GM12878 (cell line): Measurements from ENCODE around the gene CR2. TPM values are rescaled to one million over a fixed set of nuclear protein-coding genes. Genes with fewer than 3 reads are reported as not detected.

Experiments used
- ASH2L ChIP-seq: fragments of 300-600, 200-600 bp; sonication (generic); IDR thresholded peaks from 2 replicates; pipeline ENCODE4 v1.6.1; 2017; ENCODE audit warnings: low read depth, mild to moderate bottlenecking, borderline replicate concordance
- CEBPZ ChIP-seq: fragments of 150-350 bp; IDR thresholded peaks from 2 replicates; pipeline ENCODE4 v1.6.1; 2016; ENCODE audit warnings: low read depth, low read length
- CHD2 ChIP-seq: IDR thresholded peaks from 2 replicates; pipeline ENCODE4 v1.6.1; 2011; ENCODE audit warnings: low read depth, low read length, improper control_type of control experiment, borderline replicate concordance
- CHD4 ChIP-seq: fragments of 200-600 bp; sonication (generic); IDR thresholded peaks from 2 replicates; pipeline ENCODE4 v1.6.1; 2016; ENCODE audit warnings: mild to moderate bottlenecking
- CREM ChIP-seq: IDR thresholded peaks from 2 replicates; pipeline ENCODE4 v1.6.1; 2014; ENCODE audit warnings: antibody characterized with exemption, low read depth
- E4F1 ChIP-seq: fragments of 450-650 bp; IDR thresholded peaks from 2 replicates; pipeline ENCODE4 v1.6.1; 2018; ENCODE audit warnings: borderline replicate concordance, mild to moderate bottlenecking; ENCODE audit not compliant: partially characterized antibody
- EED ChIP-seq: sonication (generic); IDR thresholded peaks from 2 replicates; pipeline ENCODE4 v1.6.1; 2016; ENCODE audit warnings: antibody characterized with exemption, low read depth
- EGR1 ChIP-seq, 2 experiments: IDR thresholded peaks; 1 replicate in 1 of 2; 2 replicates in 1 of 2; pipeline ENCODE4 v1.6.1; 2011 to 2012; ENCODE audit warnings: low read depth in 2 of 2, low read length in 2 of 2, borderline replicate concordance in 1 of 2, mild to moderate bottlenecking in 1 of 2, moderate library complexity in 1 of 2
- ETV6 ChIP-seq, 2 experiments: fragments of 450-650 bp in 1 of 2; IDR thresholded peaks in 1 of 2; conservative IDR thresholded peaks in 1 of 2; 2 replicates each; pipeline ENCODE4 v1.6.1; 2014; ENCODE audit warnings: antibody characterized with exemption in 1 of 2, borderline replicate concordance in 1 of 2, low read depth in 1 of 2, mild to moderate bottlenecking in 1 of 2, moderate library complexity in 1 of 2
- FOXK2 ChIP-seq: fragments of 450-650 bp; IDR thresholded peaks from 2 replicates; pipeline ENCODE4 v1.6.1; 2017; ENCODE audit warnings: mild to moderate bottlenecking, moderate library complexity
- GATAD2B ChIP-seq: fragments of 450-650 bp; conservative IDR thresholded peaks from 2 replicates; pipeline ENCODE4 v1.6.1; 2017; ENCODE audit warnings: low read depth, mild to moderate bottlenecking, moderate library complexity
- IKZF2 ChIP-seq, 2 experiments: fragments of 450-650 bp; IDR thresholded peaks; 2 replicates each; pipeline ENCODE4 v1.6.1; 2017; ENCODE audit warnings: mild to moderate bottlenecking in 2 of 2, moderate library complexity in 2 of 2
- IRF4 ChIP-seq: IDR thresholded peaks from 2 replicates; pipeline ENCODE4 v1.6.1; 2011; ENCODE audit warnings: low read depth, low read length
- MTA2 ChIP-seq: fragments of 450-650 bp; IDR thresholded peaks from 2 replicates; pipeline ENCODE4 v1.6.1; 2016; ENCODE audit warnings: low read depth, mild to moderate bottlenecking, moderate library complexity
- NFYA ChIP-seq: IDR thresholded peaks from 2 replicates; pipeline ENCODE4 v1.6.1; 2011; ENCODE audit warnings: low read depth, mild to moderate bottlenecking, low read length, improper control_type of control experiment, borderline replicate concordance
- NR2C1 ChIP-seq: fragments of 450-650 bp; IDR thresholded peaks from 2 replicates; pipeline ENCODE4 v1.6.1; 2017; ENCODE audit warnings: antibody characterized with exemption, mild to moderate bottlenecking, moderate library complexity
- NR2F1 ChIP-seq: fragments of 450-650 bp; conservative IDR thresholded peaks from 2 replicates; pipeline ENCODE4 v1.6.1; 2017; ENCODE audit warnings: mild to moderate bottlenecking
- PAX5 ChIP-seq: IDR thresholded peaks from 2 replicates; pipeline ENCODE4 v1.6.1; 2011; ENCODE audit warnings: low read depth, low read length, borderline replicate concordance
- POU2F2 ChIP-seq: IDR thresholded peaks from 3 replicates; pipeline ENCODE4 v1.6.1; 2011; ENCODE audit warnings: low read depth, mild to moderate bottlenecking, low read length, borderline replicate concordance
- RAD51 ChIP-seq: fragments of 450-650 bp; IDR thresholded peaks from 2 replicates; pipeline ENCODE4 v1.6.1; 2016; ENCODE audit warnings: moderate library complexity, mild to moderate bottlenecking, inconsistent platforms
- RELB ChIP-seq: fragments of 450-650 bp; IDR thresholded peaks from 2 replicates; pipeline ENCODE4 v1.6.1; 2017; ENCODE audit warnings: low read depth, mild to moderate bottlenecking, moderate library complexity
- TAF1 ChIP-seq: IDR thresholded peaks from 2 replicates; pipeline ENCODE4 v1.6.1; 2011; ENCODE audit warnings: mild to moderate bottlenecking, low read depth, low read length, borderline replicate concordance
- WRNIP1 ChIP-seq: IDR thresholded peaks from 2 replicates; pipeline ENCODE4 v1.6.1; 2011; ENCODE audit warnings: low read depth, low read length, improper control_type of control experiment, borderline replicate concordance
- YBX1 ChIP-seq: fragments of 450-650 bp; IDR thresholded peaks from 2 replicates; pipeline ENCODE4 v1.6.1; 2016; ENCODE audit warnings: antibody characterized with exemption
- polyA plus RNA-seq, 11 experiments: library from polyadenylated mRNA; depleted of rRNA in 4 of 11; unstranded in 6 of 11; stranded (reverse) in 5 of 11; fragments of >200 nt; fragmentation: Nextera tagmentation in 4 of 11; fragmentation: Illumina TruSeq in 1 of 11; extraction: Ambion mirVana in 4 of 11; extraction: Trizol in 1 of 11; gene quantifications; 1 replicate in 1 of 11; 2 replicates in 10 of 11; pipeline versions ENCODE4 v1.2.1 to v1.2.3, GENCODE V29; 2011 to 2016; ENCODE audit warnings: inconsistent platforms in 2 of 11, missing spikeins in 2 of 11, low read depth in 1 of 11
- total RNA-seq, 4 experiments: library from RNA; depleted of rRNA in 3 of 4; stranded (reverse); fragments of >200 nt in 3 of 4; fragmentation: Illumina TruSeq in 1 of 4; extraction: Trizol in 1 of 4; gene quantifications; 2 replicates each; pipeline versions ENCODE4 v1.2.1 to v1.2.3, GENCODE V29; 2013 to 2021

Gene CR2
- total and polyA plus RNA-seq, 10 of the 15 experiments (the other 5 are each of a cell fraction or from before 2014, with no cell fraction given), result 2.2 to 72.8 (median 50.6) TPM

GRCh38 chr1:207429963-207430362 is 24.2 kb upstream of the CR2 start (continued):
- no peak for TF ChIP-seq CEBPZ
- TF ChIP-seq CHD2, result no peak
- TF ChIP-seq ASH2L, result no peak
- TF ChIP-seq E4F1, result no peak
- TF ChIP-seq IRF4, result 0 out of 2 replicates have a peak, but pooled peaks have one; percentile 38
- TF ChIP-seq YBX1, result no peak
- TF ChIP-seq FOXK2, result no peak
- 0 out of 2 replicates have a peak, but pooled peaks have one; percentile 11 for TF ChIP-seq RELB
- TF ChIP-seq ETV6 (conservative IDR thresholded peaks at IDR 0.05 in 1 of 2, IDR thresholded peaks at IDR 0.05 in 1 of 2; ENCODE audit: borderline replicate concordance in 1 of 2, low read depth in 1 of 2), result peak in 1 of 2 experiments; percentile 47; a peak in 1 of 4 replicates
- peak; percentile 46 for TF ChIP-seq MTA2
- no peak for TF ChIP-seq WRNIP1
- no peak for TF ChIP-seq NR2C1
- TF ChIP-seq PAX5, result no peak
- 0 out of 2 replicates have a peak, but pooled peaks have one; percentile 23 for TF ChIP-seq TAF1
- TF ChIP-seq NR2F1, result peak; percentile 48
- TF ChIP-seq EGR1 (IDR thresholded peaks at IDR 0.05; ENCODE audit: borderline replicate concordance in 1 of 2, low read depth in 2 of 2, low read length in 2 of 2), result no peak
- no peak for TF ChIP-seq RAD51
- peak; percentile 26; the same call in 1 of the 2 replicates for TF ChIP-seq CREM
- TF ChIP-seq GATAD2B, result no peak
- TF ChIP-seq EED, result peak; percentile 71; the same call in 1 of the 2 replicates
- TF ChIP-seq POU2F2, result 0 out of 3 replicates have a peak, but pooled peaks have one; percentile 40
- TF ChIP-seq CHD4, result no peak
- peak; percentile 57 to 74; a peak in 3 of 4 replicates for TF ChIP-seq IKZF2 (IDR thresholded peaks at IDR 0.05)
- TF ChIP-seq NFYA, result no peak
